ENCODE results near the gene LRP11.
"Not testable (repeated sequence)": the region's sequence is repeated elsewhere in the genome, so short reads cannot be mapped to it uniquely, and the experiment has no call there.

Gene LRP11

GRCh38 chr6:149867876-149868640 is 3.9 kb upstream of the LRP11 start:
- DNase-seq (ENCODE audit: insufficient read length, low spot score) (peak; percentile 33), FAIRE-seq (no peak)
- no peak for TF ChIP-seq POLR2A (IDR thresholded peaks at IDR 0.05; ENCODE audit: low read depth, low read length)

DNA sequence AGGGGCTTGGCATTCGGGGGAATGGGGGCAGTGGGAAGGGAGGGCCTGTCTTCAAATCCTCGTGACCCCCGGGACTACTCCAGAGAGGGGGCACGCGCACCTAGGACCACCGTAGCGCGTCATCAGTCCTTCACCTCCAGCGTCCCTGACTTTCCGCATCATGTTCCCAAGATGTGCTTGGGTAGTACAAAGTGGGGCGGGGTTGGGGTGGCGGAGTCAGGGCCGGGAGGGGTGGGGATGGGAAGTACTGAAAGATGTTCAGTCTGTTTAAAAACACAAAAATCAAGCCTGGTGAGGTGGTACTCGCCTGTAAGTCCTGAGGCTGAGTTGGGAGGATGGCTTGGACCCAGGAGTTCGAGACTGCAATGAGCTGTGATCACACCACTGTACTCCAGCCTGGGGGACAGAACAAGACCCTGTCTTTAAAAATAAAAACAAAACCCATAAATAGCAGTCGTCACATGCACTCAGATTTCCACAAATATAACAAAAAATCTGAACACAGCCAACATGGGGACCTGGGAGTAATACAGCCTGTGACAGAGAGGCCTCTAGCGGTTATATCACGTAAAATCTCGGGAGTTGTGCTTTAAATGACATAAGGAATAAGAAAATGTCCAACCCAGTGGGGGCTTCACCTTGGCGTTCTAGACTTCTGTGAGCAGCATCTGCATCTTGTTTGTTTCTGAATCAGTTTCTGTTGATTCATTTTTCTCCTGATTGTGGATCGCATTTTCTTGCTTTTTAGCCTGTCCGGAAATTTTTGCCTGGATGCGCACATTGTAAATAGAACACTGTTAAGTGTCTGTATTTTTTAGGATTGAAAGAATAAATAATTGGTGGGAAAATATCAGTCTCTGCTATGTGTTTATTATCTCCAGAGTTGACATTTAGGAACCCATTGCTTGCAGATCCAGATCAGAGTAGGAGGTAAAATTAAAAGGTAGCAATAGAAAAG is 698 bp upstream of the LRP11 start:
- FAIRE-seq (no peak), DNase-seq (ENCODE audit: insufficient read length, low spot score) (no peak)
- no peak for TF ChIP-seq POLR2A (IDR thresholded peaks at IDR 0.05; ENCODE audit: low read depth, low read length)

DNA sequence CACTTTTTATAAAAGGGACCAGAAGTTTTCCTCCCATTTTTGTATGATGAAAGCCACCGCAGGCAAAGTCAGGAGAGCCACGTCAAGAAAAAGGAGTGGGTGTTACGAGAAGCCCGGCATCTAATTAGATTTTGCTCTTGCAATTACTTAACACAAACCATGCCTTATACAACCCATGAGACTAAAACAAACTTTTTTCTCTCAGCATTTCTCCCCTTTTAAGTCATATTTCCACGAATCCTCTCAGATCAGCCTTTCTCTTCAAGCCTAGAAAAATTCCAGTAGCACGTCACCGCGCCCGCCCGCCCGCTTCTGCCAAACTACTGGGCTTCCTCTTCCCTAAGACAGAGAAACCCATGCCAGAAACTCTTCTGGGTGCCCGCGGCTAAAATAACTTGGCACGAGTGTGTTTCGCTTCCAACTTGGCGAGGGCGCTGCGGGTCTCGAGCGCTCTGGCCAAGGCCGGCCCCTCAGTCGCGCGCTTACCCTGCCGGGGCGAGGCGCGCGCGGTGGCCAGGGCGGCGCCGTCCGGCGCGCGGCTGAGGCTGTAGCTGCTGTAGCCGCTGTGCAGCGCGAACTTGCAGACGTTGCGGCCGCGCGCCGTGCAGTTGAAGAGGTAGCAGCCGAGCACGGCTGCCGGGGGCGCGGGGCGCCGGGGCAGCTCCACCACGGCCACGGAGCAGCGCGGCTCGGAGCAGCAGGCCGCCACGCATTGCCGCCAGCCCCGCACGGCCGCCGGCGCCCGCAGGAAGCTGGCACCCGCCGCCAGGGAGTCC is 1.0 kb downstream of the LRP11 start:
- peak; percentile 53 for TF ChIP-seq POLR2A (IDR thresholded peaks at IDR 0.05; ENCODE audit: low read depth, low read length)
- DNase-seq (ENCODE audit: insufficient read length, low spot score) = peak; percentile 40
- no peak for FAIRE-seq

GRCh38 chr6:149862424-149862738 is 1.8 kb downstream of the LRP11 start:
- not testable (repeated sequence) for FAIRE-seq; DNase-seq (ENCODE audit: insufficient read length, low spot score)

DNA sequence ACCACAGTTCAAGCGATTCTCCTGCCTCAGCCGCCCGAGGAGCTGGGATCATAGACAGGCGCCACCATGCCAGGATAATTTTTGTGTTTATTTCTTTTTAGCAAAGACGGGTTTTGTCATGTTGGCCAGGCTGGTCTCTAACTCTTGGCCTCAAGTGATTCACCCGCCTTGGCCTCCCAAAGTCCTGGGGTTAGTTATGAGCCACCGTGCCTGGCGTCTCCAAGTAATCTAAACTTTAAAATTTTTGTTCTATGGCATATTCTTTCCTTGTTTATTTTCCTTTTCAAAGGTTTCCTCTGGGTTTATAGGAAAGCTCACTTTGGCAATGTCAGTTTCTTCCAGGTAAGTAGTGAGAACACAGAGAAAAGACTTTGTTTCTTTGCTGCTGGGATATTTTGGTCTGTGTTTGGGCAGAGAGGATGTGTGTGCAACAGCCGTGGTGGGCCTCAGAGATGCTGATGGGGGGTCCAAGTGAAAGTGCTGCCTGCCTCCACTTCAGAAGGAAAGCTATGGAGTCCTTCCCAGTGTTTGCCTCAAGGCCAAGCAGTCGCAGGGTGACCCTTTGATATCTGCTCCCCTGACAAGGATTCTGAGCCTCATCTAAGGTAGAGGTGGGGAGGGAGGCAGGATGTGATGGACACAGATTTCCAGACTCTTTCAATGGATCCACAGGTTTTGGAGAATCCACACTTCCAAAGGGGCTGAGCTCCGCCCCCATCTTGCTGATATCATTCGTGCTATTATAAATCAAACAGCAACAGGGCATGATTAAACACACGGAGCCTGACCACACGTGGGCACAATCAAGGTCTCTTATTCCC is 2.3 kb downstream of the LRP11 start:
- TF ChIP-seq POLR2A (IDR thresholded peaks at IDR 0.05; ENCODE audit: low read depth, low read length) = no peak
- DNase-seq (ENCODE audit: insufficient read length, low spot score) (no peak), FAIRE-seq (no peak)

DNA sequence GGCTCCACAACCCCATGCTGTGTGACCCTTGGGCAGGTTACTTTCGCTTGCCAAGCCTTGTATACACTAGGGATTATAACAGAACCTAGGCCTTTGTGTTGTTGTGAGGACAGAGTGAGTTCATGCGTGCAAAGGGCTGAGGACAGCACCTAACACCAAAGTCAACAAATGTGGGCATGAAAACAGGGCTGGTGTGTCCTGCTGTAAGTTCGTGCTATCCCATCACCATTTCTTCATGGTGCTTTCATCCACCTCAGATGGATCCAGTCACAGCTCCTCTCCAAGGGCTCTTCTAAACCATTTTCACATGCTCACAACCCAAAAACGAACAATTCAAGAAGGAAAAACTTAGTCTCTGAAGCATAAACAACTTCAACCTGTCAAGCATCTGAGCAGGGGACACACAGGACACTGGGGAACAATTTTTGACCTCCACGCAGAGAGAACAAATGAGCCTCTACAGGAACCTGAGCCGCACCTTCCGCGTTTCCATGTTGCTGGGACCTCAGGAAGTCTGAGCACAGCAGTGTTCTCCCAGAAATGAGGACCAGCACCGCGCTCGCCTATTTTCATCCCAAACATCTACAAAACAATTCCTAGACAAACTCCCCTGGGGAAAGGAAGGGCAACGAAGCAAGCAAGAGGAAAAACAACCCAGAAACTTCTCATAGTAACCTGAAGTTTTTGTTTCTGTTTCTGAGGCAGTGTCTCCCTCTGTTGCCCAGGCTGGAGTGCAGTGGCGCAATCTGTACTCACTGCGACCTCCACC is 3.1 kb downstream of the LRP11 start:
- no peak for FAIRE-seq
- TF ChIP-seq POLR2A (IDR thresholded peaks at IDR 0.05; ENCODE audit: low read depth, low read length) = no peak
- no peak for DNase-seq (ENCODE audit: insufficient read length, low spot score)

DNA sequence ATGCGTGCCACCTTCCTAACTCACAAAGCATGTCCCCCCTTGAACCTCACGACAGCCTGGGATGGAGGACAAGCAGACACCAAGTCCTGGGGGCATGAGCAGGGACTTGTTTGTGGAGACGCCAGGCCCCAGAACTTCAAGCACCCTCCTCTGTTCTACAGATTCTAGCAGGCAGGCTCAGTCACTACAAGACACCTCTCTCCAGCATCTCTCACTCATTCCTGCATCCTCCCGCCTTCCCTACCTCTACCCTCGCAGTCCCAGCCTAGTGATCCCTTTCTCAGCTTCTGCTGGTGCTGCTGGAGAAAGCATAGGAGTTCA is 3.7 kb downstream of the LRP11 start:
- FAIRE-seq (no peak), DNase-seq (ENCODE audit: insufficient read length, low spot score) (no peak)
- no peak for TF ChIP-seq POLR2A (IDR thresholded peaks at IDR 0.05; ENCODE audit: low read depth, low read length)

GRCh38 chr6:149859938-149860337 is 4.2 kb downstream of the LRP11 start:
- FAIRE-seq = no peak
- TF ChIP-seq POLR2A (IDR thresholded peaks at IDR 0.05; ENCODE audit: low read depth, low read length) = no peak
- no peak for DNase-seq (ENCODE audit: insufficient read length, low spot score)

- TF ChIP-seq POLR2A (IDR thresholded peaks at IDR 0.05; ENCODE audit: low read depth, low read length) = no peak
- no peak for FAIRE-seq
- DNase-seq (ENCODE audit: insufficient read length, low spot score) = no peak
Observed at GRCh38 chr6:149859368-149859767, 4.8 kb downstream of the LRP11 start.

GRCh38 chr6:149857541-149857940 is 6.6 kb downstream of the LRP11 start:
- no peak for TF ChIP-seq POLR2A (IDR thresholded peaks at IDR 0.05; ENCODE audit: low read depth, low read length)
- DNase-seq (ENCODE audit: insufficient read length, low spot score) (no peak), FAIRE-seq (no peak)

- no peak for TF ChIP-seq POLR2A (IDR thresholded peaks at IDR 0.05; ENCODE audit: low read depth, low read length)
- FAIRE-seq (no peak), DNase-seq (ENCODE audit: insufficient read length, low spot score) (no peak)
Observed at GRCh38 chr6:149856256-149856994, 7.7 kb downstream of the LRP11 start.

- DNase-seq (ENCODE audit: insufficient read length, low spot score) = no peak
- TF ChIP-seq POLR2A (IDR thresholded peaks at IDR 0.05; ENCODE audit: low read depth, low read length) = no peak
- no peak for FAIRE-seq
Observed at GRCh38 chr6:149855741-149856140, 8.4 kb downstream of the LRP11 start.

All from H54 (cell line).